MM.1S (cell line): Measurements from ENCODE around the gene EFNA3.
A peak's percentile ranks its signal among the peaks of the same experiment; 100 is the strongest.

Experiments used
- DNase-seq: peaks from one replicate; pipeline ENCODE4 v3.0.0-alpha.2; 2015
- H2AFZ ChIP-seq: fragments of 300-600 bp; sonication (generic); 2 replicates; pipeline ENCODE4 v1.6.0; 2016; ENCODE audit warnings: antibody characterized with exemption, low read length
- H3F3A ChIP-seq: fragments of 300-600 bp; sonication (generic); 2 replicates; pipeline ENCODE4 v1.6.1; 2016; ENCODE audit warnings: mild to moderate bottlenecking, antibody characterized with exemption, low read length, moderate library complexity, mixed read lengths; ENCODE audit not compliant: insufficient read depth
- H3K27ac ChIP-seq: fragments of 300-600 bp; sonication (generic); 2 replicates; pipeline ENCODE4 v1.5.1; 2016; ENCODE audit warnings: mild to moderate bottlenecking, low read length
- H3K27me3 ChIP-seq: fragments of 300-600 bp; sonication (generic); replicated peaks from 2 replicates; pipeline ENCODE4 v1.6.0; 2016; ENCODE audit warnings: low read length; ENCODE audit not compliant: insufficient read depth
- H3K36me3 ChIP-seq: fragments of 300-600 bp; sonication (generic); replicated peaks from 2 replicates; pipeline ENCODE4 v1.6.1; 2016; ENCODE audit warnings: mild to moderate bottlenecking, low read length, mixed read lengths; ENCODE audit not compliant: insufficient read depth
- H3K4me1 ChIP-seq: fragments of 300-600 bp; sonication (generic); 2 replicates; pipeline ENCODE4 v1.6.1; 2016; ENCODE audit warnings: low read length, mixed read lengths
- H3K4me2 ChIP-seq: fragments of 300-600 bp; sonication (generic); 2 replicates; pipeline ENCODE4 v1.6.0; 2016; ENCODE audit warnings: low read depth, low read length
- H3K4me3 ChIP-seq: fragments of 300-600 bp; sonication (generic); 2 replicates; pipeline ENCODE4 v1.5.1; 2016; ENCODE audit warnings: low read length, mixed read lengths
- H3K79me2 ChIP-seq: fragments of 300-600 bp; sonication (generic); 2 replicates; pipeline ENCODE4 v1.6.1; 2016; ENCODE audit warnings: mixed run types, low read length, mixed read lengths
- H3K9ac ChIP-seq: fragments of 300-600 bp; sonication (generic); 2 replicates; pipeline ENCODE4 v1.6.1; 2016; ENCODE audit warnings: low read length, mixed read lengths
- H3K9me2 ChIP-seq: fragments of 300-600 bp; sonication (generic); replicated peaks from 2 replicates; pipeline ENCODE4 v1.6.1; 2016; ENCODE audit warnings: mild to moderate bottlenecking, low read length, mixed read lengths; ENCODE audit not compliant: insufficient read depth
- H3K9me3 ChIP-seq: fragments of 300-600 bp; sonication (generic); replicated peaks from 2 replicates; pipeline ENCODE4 v1.6.1; 2016; ENCODE audit warnings: mild to moderate bottlenecking, low read length, mixed read lengths; ENCODE audit not compliant: insufficient read depth
- H4K20me1 ChIP-seq: fragments of 300-600 bp; sonication (generic); 2 replicates; pipeline ENCODE4 v1.6.1; 2016; ENCODE audit warnings: mild to moderate bottlenecking, low read length, moderate library complexity, mixed read lengths; ENCODE audit not compliant: insufficient read depth
- CTCF ChIP-seq: fragments of 300-600 bp; sonication (generic); IDR thresholded peaks from 2 replicates; pipeline ENCODE4 v1.5.1; 2016; ENCODE audit warnings: antibody characterized with exemption, low read length, mixed read lengths
- EZH2 ChIP-seq: fragments of 300-600 bp; sonication (generic); optimal IDR thresholded peaks from 2 replicates; pipeline ENCODE3; 2017; ENCODE audit warnings: low read depth, mild to moderate bottlenecking, antibody characterized with exemption, low read length, mixed read lengths
- EZH2phosphoT487 ChIP-seq: fragments of 300-600 bp; sonication (generic); IDR thresholded peaks from 2 replicates; pipeline ENCODE4 v1.6.1; 2018; ENCODE audit warnings: antibody characterized with exemption, low read length

EFNA3 gene

GRCh38 chr1:155080312-155081228 is 1.9 kb downstream of the EFNA3 start:
- DNase-seq, result peak; percentile 32
- Histone ChIP-seq H2AFZ (peak overlapping the region; percentile 7; the same call in 1 of the 2 replicates), H3F3A (peaks cover 26% of the 10 kb centered on the region), H3K4me3 (peak overlapping the region; percentile 46), H3K4me1 (peaks cover 60% of the 10 kb centered on the region), H3K27ac (no peak overlapping the region), H3K9ac (no peak overlapping the region), H3K27me3 (peaks cover 52% of the 10 kb centered on the region), H3K79me2 (no peaks in the 10 kb centered on the region), H3K9me3 (no peaks in the 10 kb centered on the region), H3K4me2 (peak overlapping the region; percentile 89), H3K36me3 (no peaks in the 10 kb centered on the region), H3K9me2 (no peaks in the 10 kb centered on the region), H4K20me1 (no peaks in the 10 kb centered on the region)
- TF ChIP-seq EZH2phosphoT487 (no peak; the same call in 1 of the 2 replicates), EZH2 (no peak)

- Histone ChIP-seq H3K4me3 (peak overlapping the region; percentile 27), H2AFZ (no peak overlapping the region), H3K27ac (no peak overlapping the region), H3K9ac (no peak overlapping the region), H3K4me1 (peaks cover 61% of the 10 kb centered on the region), H3K27me3 (peaks cover 52% of the 10 kb centered on the region), H3F3A (peaks cover 29% of the 10 kb centered on the region), H3K79me2 (no peaks in the 10 kb centered on the region), H3K9me3 (no peaks in the 10 kb centered on the region), H3K4me2 (peak overlapping the region; percentile 89), H4K20me1 (no peaks in the 10 kb centered on the region), H3K9me2 (no peaks in the 10 kb centered on the region), H3K36me3 (no peaks in the 10 kb centered on the region)
- TF ChIP-seq EZH2 (peak; percentile 98), CTCF (no peak), EZH2phosphoT487 (peak; percentile 95)
- DNase-seq, result no peak
These were observed 3.0 kb downstream of the EFNA3 start for GRCh38 chr1:155081472-155082300.

- Histone ChIP-seq H3K9ac (no peak overlapping the region), H3K9me2 (no peaks in the 10 kb centered on the region), H3K4me1 (peaks cover 53% of the 10 kb centered on the region), H3K9me3 (no peaks in the 10 kb centered on the region), H4K20me1 (no peaks in the 10 kb centered on the region), H3K27me3 (peaks cover 52% of the 10 kb centered on the region), H3K79me2 (no peaks in the 10 kb centered on the region), H3K27ac (no peak overlapping the region), H3K36me3 (no peaks in the 10 kb centered on the region), H3F3A (peaks cover 23% of the 10 kb centered on the region), H2AFZ (no peak overlapping the region), H3K4me3 (no peak overlapping the region), H3K4me2 (peak overlapping the region; percentile 89; the same call in 1 of the 2 replicates)
- DNase-seq, result no peak
- no peak for TF ChIP-seq CTCF
- TF ChIP-seq EZH2, result peak; percentile 99
These were observed 3.8 kb downstream of the EFNA3 start for GRCh38 chr1:155082301-155083051.
